Measurements from ENCODE around the gene SPSB2.

SPSB2 gene

GRCh38 chr12:6851921-6852650 lies 21.0 kb downstream of the SPSB2 start, which contains the start of gene USP5:
Gene USP5 (plus strand): TSS chr12:6852150. CDS start chr12:6852180, 30 bp downstream.
- peak; percentile 96 for DNase-seq (ENCODE audit: low read depth)

GRCh38 chr12:6851153-6851920 lies 21.8 kb downstream of the SPSB2 start, which contains the start of gene CDCA3:
Gene CDCA3 (minus strand): TSS chr12:6851286. CDS start chr12:6850952, 334 bp downstream.
- peak; percentile 86 for DNase-seq (ENCODE audit: low read depth)

- no peak for DNase-seq (ENCODE audit: low read depth)
Measured at GRCh38 chr12:6850796-6851152, 22.3 kb downstream of the SPSB2 start.

- DNase-seq (ENCODE audit: low read depth) = no peak
Measured at GRCh38 chr12:6849976-6850560, 23.0 kb downstream of the SPSB2 start.

- DNase-seq (ENCODE audit: low read depth) = no peak
Measured at GRCh38 chr12:6849427-6849826, 23.7 kb downstream of the SPSB2 start.

GRCh38 chr12:6847676-6848075 lies 25.4 kb downstream of the SPSB2 start:
- no peak for DNase-seq (ENCODE audit: low read depth)

- no peak for DNase-seq (ENCODE audit: low read depth)
Measured at GRCh38 chr12:6846316-6846869, 26.7 kb downstream of the SPSB2 start.

GRCh38 chr12:6845395-6845794 lies 27.7 kb downstream of the SPSB2 start:
- DNase-seq (ENCODE audit: low read depth) = no peak

- DNase-seq (ENCODE audit: low read depth) = no peak
Measured at GRCh38 chr12:6843118-6843902, 29.8 kb downstream of the SPSB2 start.

GRCh38 chr12:6842075-6842474 lies 31.0 kb downstream of the SPSB2 start:
- DNase-seq (ENCODE audit: low read depth) = no peak

- DNase-seq (ENCODE audit: low read depth) = no peak
Measured at GRCh38 chr12:6840761-6841515, 32.2 kb downstream of the SPSB2 start, which contains the start of gene GNB3. Gene GNB3 (plus strand): TSS chr12:6840925. CDS start chr12:6841288, 363 bp downstream.

- no peak for DNase-seq (ENCODE audit: low read depth)
Measured at GRCh38 chr12:6840330-6840729, 32.8 kb downstream of the SPSB2 start.

- DNase-seq (ENCODE audit: low read depth) = no peak
Measured at GRCh38 chr12:6839482-6840201, 33.5 kb downstream of the SPSB2 start.

- DNase-seq (ENCODE audit: low read depth) = no peak
Measured at GRCh38 chr12:6838854-6839253, 34.2 kb downstream of the SPSB2 start.

- no peak for DNase-seq (ENCODE audit: low read depth)
Measured at GRCh38 chr12:6837370-6838060, 35.6 kb downstream of the SPSB2 start.

- no peak for DNase-seq (ENCODE audit: low read depth)
Measured at GRCh38 chr12:6836851-6837250, 36.3 kb downstream of the SPSB2 start.

- DNase-seq (ENCODE audit: low read depth) = no peak
Measured at GRCh38 chr12:6834873-6835272, 38.2 kb downstream of the SPSB2 start.

GRCh38 chr12:6834254-6834653 lies 38.8 kb downstream of the SPSB2 start:
- no peak for DNase-seq (ENCODE audit: low read depth)

- DNase-seq (ENCODE audit: low read depth) = no peak
Measured at GRCh38 chr12:6833189-6833890, 39.8 kb downstream of the SPSB2 start.

All from activated T-cell treated with anti-CD3 and anti-CD28 coated beads for 1 hour (primary cell).